T47D (cell line): Measurements from ENCODE around the gene LRP8.

Experiments
- DNase-seq, 2 experiments: peaks; one replicate each; pipeline versions ENCODE4 v3.0.0 to v3.0.0-alpha.2; 2011 to 2012; ENCODE audit warnings: low read depth in 1 of 2, low spot score in 1 of 2
- JUND ChIP-seq: IDR thresholded peaks from 2 replicates; pipeline ENCODE4 v1.6.1; 2012; ENCODE audit warnings: low read depth
- in situ Hi-C: cut with HindIII; loops from 2 replicates; pipeline ENCODE4 v1.10.0; 2016; ENCODE audit warnings: low sequenced_read_pairs, low pct_unique_long_range_greater_than_20kb

Gene LRP8

GRCh38 chr1:53321776-53322602 lies 5.9 kb downstream of the LRP8 start:
- in situ Hi-C loops = no loop called here
- no peak for TF ChIP-seq JUND
- DNase-seq = no peak

GRCh38 chr1:53321366-53321765 lies 6.5 kb downstream of the LRP8 start:
- DNase-seq = no peak
- in situ Hi-C loops = no loop called here

GRCh38 chr1:53320646-53321045 lies 7.2 kb downstream of the LRP8 start:
- TF ChIP-seq JUND = no peak
- in situ Hi-C loops = no loop called here

More at GRCh38 chr1:53321366-53321765, 6.5 kb downstream of the LRP8 start:
- no peak for TF ChIP-seq JUND

GRCh38 chr1:53319296-53320101 lies 8.4 kb downstream of the LRP8 start:
- in situ Hi-C loops = no loop called here
- no peak for TF ChIP-seq JUND
- no peak for DNase-seq

More at GRCh38 chr1:53320646-53321045, 7.2 kb downstream of the LRP8 start:
- no peak for DNase-seq

- in situ Hi-C loops = no loop called here
- no peak for DNase-seq
- TF ChIP-seq JUND = no peak
Observed at GRCh38 chr1:53317646-53318539, 10.0 kb downstream of the LRP8 start.

GRCh38 chr1:53316766-53317581 lies 10.9 kb downstream of the LRP8 start:
- in situ Hi-C loops = no loop called here
- no peak for DNase-seq
- no peak for TF ChIP-seq JUND

- in situ Hi-C loops = no loop called here
- no peak for TF ChIP-seq JUND
- no peak for DNase-seq
Observed at GRCh38 chr1:53316424-53316765, 11.5 kb downstream of the LRP8 start.

- no peak for DNase-seq
- no peak for TF ChIP-seq JUND
- in situ Hi-C loops = no loop called here
Observed at GRCh38 chr1:53315456-53316423, 12.1 kb downstream of the LRP8 start.

GRCh38 chr1:53315046-53315445 lies 12.8 kb downstream of the LRP8 start:
- TF ChIP-seq JUND = no peak
- no peak for DNase-seq
- in situ Hi-C loops = no loop called here

GRCh38 chr1:53314606-53315005 lies 13.3 kb downstream of the LRP8 start:
- no peak for DNase-seq
- in situ Hi-C loops = no loop called here
- no peak for TF ChIP-seq JUND

- DNase-seq = no peak
- in situ Hi-C loops = no loop called here
- TF ChIP-seq JUND = no peak
Observed at GRCh38 chr1:53314096-53314495, 13.8 kb downstream of the LRP8 start.
